ENCODE results near the gene MLLT3.

MLLT3 gene

GRCh38 chr9:20325008-20325407 is 297.3 kb downstream of the MLLT3 start:
- no peak for DNase-seq

DNA sequence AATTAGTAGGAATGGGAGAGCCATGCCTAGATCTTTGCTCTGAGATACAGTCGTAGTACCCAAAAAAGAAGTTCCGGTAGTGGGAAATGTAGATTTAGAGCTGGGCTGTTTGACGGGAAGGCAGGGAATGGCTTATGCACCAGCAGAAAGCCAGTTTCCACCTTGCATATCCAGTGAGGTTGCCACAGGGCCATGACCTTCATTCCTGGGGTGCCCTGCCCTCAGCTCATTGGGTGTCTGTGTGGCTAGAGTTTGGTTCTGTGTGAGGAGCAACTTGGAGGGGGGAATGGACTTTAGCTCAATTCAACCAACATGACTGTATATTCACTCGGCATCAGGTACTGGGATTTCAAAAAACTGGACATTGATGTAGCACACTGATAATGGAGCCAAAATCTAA is 300.1 kb downstream of the MLLT3 start:
- DNase-seq: no peak

GRCh38 chr9:20321423-20322082 is 300.7 kb downstream of the MLLT3 start:
- DNase-seq: peak; percentile 30

- DNase-seq: no peak
Observed at GRCh38 chr9:20320921-20321320, 301.4 kb downstream of the MLLT3 start.

DNA sequence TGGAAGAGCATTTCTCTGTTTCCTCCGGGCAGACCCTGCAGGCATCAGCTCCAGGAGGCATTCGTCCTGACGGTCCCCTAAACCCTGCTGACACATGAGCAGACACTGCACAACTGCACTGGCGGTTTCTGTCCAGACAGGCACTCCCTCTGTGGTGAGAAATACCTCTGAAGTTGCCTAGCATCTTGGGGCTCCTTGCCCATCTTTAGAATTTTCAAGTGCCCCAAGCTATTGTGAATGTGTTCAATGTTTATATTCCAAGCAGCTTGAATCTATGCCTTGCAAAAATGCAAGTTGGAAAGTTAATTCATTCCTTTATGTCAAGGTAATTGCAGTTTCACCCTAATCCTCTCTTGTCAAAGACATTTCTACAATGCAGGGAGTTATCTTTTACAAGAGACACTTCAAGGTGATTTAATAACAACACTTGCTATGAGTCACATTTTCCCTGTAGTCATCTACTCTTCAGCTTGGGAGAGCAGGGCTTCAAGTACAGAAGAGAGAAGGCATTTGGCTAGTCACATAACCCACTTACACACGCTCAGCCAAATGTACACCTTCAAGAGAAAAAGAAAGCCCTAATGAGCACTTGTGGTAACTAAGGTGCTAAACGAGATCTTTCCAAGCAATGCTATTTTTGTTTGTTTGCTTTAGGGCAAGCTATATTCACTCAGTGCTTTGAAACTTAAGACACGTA is 302.5 kb downstream of the MLLT3 start:
- DNase-seq: no peak

DNA sequence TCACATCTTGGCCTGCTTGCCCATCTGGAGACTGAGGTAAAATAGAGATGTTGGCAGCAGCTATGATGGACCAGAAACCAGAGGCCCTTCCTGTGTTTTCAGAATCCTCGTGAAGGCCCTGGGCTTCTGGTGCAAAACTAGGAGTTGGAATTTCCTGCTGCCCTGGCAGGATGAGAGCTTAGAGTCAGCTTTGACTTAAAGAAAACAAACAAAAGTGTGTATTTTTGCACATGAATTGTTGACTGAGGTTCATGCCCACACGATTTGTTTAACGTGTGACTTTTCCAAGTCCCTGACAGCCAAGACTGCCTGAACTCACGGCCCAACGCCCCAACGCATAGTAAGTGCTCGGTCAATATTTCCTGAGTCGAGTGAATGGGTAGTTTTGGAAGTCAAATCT is 303.1 kb downstream of the MLLT3 start:
- no peak for DNase-seq

- no peak for DNase-seq
Observed at GRCh38 chr9:20317701-20318100, 304.6 kb downstream of the MLLT3 start.

- DNase-seq: no peak
Observed at GRCh38 chr9:20316372-20316771, 305.9 kb downstream of the MLLT3 start.

GRCh38 chr9:20315677-20316076 is 306.6 kb downstream of the MLLT3 start:
- DNase-seq: no peak

DNA sequence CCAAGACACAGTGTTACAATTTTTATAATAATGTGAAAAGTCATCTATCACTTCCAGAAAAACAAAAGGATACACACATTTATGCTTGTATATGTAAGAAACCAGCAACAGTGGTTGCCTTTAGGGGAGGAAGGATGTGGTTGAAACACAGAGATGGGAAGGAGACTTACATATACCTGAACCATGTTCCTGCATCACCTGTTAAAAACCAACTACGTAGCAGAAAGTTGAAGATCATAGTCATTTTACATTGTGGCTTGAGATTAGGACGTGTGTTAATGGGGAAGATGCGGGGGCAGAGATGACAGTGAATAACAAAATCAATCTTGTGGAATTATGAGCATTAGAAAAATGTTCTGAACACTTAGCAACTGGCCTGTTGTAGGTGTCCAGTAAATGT is 307.3 kb downstream of the MLLT3 start:
- no peak for DNase-seq

DNA sequence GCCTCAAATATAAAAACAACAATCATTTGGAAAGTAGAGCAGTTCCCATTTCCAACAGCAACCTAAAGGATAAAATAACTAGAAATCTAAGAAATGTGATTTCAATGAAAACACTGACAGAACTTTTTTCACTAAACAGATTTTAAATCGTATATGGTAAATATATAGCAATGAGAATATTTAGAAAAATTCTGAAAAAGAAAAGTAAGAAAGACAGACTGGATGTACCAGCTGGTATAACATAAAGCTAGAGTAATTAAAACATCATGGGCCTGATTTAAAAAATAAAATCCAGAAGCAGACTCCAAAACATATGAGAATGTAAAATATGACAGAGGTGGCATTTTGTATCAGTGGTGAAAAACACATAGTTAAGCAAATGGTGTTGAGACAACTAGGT is 308.9 kb downstream of the MLLT3 start:
- no peak for DNase-seq

- DNase-seq: no peak
Observed at GRCh38 chr9:20312732-20313131, 309.6 kb downstream of the MLLT3 start.

DNA sequence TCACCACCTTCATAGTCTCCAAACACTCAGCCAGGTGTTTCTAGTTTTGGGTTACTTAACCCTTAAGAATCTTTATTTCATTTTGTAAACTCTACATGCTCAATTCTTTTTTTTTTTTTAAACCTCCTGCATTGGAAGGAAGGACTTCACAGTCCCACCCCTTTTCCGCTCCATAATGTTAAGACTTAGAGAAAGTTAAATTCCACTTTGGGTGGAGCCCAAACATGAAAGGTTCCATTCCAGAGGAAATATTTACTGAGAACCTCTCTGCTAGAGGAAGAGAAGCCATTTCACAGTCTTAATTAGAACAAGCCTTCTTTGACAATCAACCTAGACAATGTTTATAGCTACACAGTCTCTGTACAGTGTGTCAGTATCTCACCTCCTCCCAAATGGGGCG is 312.3 kb downstream of the MLLT3 start:
- DNase-seq: no peak

DNA sequence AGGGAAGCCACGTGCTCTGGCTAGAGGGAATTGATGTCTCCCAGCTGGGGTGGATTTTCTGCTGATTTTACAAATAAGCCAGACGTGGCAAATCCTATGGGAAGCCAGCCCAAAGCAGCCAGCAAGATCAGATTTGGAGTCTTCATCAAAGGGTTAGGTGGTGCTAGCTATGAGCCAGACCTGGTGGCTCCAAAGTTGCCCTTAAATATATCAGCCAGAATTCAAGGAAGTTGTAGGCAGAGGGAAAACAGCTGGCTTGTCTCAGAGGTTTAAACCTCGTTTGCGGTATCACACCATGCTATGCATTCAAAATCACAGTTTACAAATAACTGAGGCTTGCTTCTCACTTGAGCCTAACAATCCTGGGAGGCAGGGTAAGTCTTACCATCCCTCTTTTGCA is 313.2 kb downstream of the MLLT3 start:
- DNase-seq: no peak

- DNase-seq: no peak
Observed at GRCh38 chr9:20307621-20308020, 314.7 kb downstream of the MLLT3 start.

DNA sequence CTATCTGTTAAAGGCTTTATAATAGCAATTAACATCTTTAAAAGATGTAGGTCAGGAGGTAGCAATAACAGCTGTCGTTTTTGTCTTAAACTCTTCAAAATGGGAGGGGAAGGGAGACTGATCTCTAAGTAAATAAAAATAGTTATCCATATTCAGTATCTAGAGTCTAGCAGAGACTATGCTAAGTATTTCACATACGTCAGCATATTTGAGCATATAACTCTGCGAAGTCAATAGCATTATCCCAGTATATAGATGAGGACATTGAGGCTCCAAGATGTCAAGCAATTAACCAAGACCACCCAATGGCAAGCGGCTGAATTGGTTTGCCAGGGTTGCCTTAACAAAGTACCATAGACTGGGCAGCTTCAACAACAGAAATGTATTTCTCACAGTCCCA is 316.8 kb downstream of the MLLT3 start:
- DNase-seq: no peak

- no peak for DNase-seq
Observed at GRCh38 chr9:20303996-20304395, 318.3 kb downstream of the MLLT3 start.

DNA sequence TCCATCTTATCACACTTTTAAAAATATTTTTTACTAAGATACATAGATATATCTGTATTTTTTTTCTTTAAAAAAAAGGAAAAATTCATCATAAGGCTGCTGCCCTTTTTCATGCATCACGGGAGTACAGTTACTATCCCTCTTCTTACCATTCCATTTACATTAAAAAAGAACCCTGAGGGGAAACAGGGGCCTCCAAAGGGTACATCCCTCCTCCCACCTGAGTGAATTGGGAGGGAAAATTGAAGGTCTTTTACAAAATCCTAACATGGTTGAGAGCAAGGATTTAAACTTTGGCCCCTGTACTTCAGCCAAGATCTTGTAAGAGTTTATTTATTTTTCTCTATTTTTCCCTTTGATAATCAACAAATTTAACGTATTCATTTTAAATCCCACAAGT is 319.2 kb downstream of the MLLT3 start:
- DNase-seq: no peak

- no peak for DNase-seq
Observed at GRCh38 chr9:20302197-20302596, 320.1 kb downstream of the MLLT3 start.

DNA sequence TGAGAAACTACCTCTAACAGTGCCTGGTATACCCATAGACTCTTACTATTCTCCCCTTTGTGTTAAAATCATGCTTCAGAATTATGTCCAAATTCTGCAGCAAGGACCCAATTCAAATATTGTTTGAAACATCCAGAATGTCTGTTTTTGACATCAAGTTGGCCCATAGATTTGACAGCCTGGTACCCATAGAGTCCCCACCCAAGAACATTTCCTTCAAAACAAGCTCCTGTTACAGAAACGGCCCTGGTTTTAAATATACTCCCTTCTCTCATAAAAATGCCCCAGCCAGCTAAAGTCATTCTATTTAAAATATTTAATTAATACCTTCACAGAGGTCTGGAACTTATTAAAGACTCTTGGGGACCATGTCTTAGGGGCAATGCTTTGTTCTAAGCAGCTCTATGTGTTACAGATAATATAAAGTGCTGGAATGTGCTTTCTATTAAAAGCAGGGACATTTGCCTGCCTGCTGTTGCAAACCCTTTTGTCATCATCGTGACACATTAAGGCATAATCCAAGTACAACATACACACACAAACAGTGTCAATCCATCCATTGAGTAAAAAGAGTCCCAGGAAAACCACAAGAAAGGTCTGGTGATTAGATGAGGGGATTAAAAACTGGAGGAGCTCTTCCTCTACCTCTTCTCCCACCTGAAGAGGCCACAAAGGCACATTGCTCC is 321.7 kb downstream of the MLLT3 start:
- DNase-seq: no peak

GRCh38 chr9:20297646-20298084 is 324.6 kb downstream of the MLLT3 start:
- DNase-seq: no peak

DNA sequence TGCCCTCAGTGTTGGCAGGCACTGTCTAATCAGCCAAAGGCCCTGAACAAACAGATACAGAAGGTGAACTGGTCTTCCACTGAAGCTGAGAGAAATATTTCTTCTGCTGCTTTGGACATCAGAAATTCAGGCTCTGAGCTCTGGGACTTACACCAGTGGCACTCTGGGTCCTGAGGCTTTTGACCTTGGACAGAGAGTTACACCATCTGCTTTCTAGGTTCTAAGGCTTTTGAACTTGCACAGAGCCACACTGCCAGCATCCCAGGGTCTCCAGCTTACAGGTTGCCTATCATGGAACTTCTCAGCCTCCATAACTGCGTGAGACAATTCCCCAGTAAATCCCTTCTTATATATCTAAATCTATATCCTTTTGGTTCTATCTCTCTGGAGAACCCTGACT is 326.7 kb downstream of the MLLT3 start:
- no peak for DNase-seq

DNA sequence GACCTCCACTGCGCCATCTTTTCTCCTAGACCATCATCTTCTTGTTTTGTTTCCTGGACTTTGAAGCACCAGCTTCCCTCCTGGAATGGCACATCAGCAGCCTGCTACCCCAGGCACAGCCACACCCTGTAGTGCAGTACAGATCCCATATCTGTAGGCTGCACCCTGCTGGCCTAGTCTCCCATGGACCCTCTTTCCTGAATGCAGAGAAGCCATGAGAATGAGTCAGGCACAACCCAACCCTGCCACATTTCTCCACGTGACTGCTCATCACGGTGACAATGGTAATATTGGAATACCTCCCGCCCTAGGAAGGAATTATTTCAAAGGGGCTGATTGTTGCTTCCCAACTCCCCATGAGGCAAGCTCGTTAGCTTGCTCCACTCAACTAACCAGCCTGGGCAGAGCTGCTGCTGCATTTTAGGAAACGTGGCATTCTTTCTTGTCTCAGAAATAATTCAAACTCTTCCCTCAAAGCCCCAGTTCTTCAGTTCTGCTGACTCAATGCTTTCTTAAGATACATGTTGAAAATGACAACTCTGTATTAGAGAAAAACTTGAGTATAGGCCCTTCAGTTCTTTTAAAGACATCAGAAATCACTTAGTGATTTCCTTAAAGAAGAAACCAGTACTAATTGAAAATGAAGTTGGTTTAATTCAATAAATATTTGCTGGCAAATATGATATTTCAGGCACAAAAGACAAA is 328.1 kb downstream of the MLLT3 start:
- no peak for DNase-seq

DNA sequence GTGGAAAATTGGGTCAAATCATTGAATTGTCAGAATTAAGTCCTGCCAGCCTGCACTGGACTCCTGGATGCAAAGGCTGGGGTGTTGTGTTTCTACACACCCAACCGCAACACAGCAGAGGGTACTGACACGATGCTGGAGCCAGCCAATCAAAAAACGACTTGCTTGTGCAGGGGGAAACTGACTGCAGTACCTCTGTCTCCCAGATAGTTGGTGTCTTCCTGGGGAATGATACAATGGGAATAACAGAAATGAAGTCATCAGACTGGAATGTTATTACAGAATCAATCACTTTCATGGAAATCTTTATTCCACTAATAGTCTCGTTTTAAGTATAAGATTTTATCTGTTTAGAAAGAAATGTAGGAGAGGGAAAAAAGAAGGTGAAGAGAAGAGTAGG is 330.3 kb downstream of the MLLT3 start:
- no peak for DNase-seq

All from activated naive CD4-positive, alpha-beta T cell treated with Interleukin-2 at 50 U/mL for 16 hours (primary cell).